ENCODE measurements around the gene FRMD8. TPM values are rescaled to one million over a fixed set of nuclear protein-coding genes. Genes with fewer than 3 reads are reported as not detected.

FRMD8 gene
- polyA plus RNA-seq, 3 donors: 33.7 to 41.2 (median 35.4) TPM

- Histone ChIP-seq H3K79me2 (ENCODE audit: insufficient read depth, low read length) (peaks cover 85% of the 10 kb centered on the region), H3K4me1 (ENCODE audit: control insufficient read depth in 1 of 2, insufficient read depth in 2 of 2, low read length in 2 of 2) (peaks cover 62 to 93% of the 10 kb centered on the region in 2 donors), H3K9ac (ENCODE audit: insufficient read depth, low read length, poor library complexity, severe bottlenecking) (no peak overlapping the region), H3K27me3 (ENCODE audit: control insufficient read depth in 2 of 2, insufficient read depth in 2 of 2, low read length in 2 of 2) (no peaks in the 10 kb centered on the region), H3K4me2 (replicated peaks; ENCODE audit: extremely low read depth, low read length, poor library complexity, severe bottlenecking) (peak overlapping the region; percentile 47), H3K9me3 (replicated peaks in 1 of 2; ENCODE audit: control insufficient read depth in 1 of 2, insufficient read depth in 1 of 2, low read length in 2 of 2) (no peaks in the 10 kb centered on the region), H4K20me1 (ENCODE audit: insufficient read depth, low read length) (peaks cover 100% of the 10 kb centered on the region), H3K36me3 (replicated peaks in 1 of 2; ENCODE audit: control insufficient read depth in 1 of 2, insufficient read depth in 2 of 2, low read length in 2 of 2) (peaks cover 51 to 71% of the 10 kb centered on the region in 2 donors), H3K27ac (ENCODE audit: low read depth in 1 of 2, low read length in 2 of 2) (peak overlapping the region in 1 of 2 donors; percentile 6), H2AFZ (ENCODE audit: insufficient read depth, low read depth, low read length, poor library complexity, severe bottlenecking) (no peak overlapping the region), H3K4me3 (replicated peaks in 1 of 3; ENCODE audit: low read depth in 2 of 3, low read length in 3 of 3) (peak overlapping the region in 2 of 3 experiments; percentile 6 to 64)
- TF ChIP-seq, protein P1, sequence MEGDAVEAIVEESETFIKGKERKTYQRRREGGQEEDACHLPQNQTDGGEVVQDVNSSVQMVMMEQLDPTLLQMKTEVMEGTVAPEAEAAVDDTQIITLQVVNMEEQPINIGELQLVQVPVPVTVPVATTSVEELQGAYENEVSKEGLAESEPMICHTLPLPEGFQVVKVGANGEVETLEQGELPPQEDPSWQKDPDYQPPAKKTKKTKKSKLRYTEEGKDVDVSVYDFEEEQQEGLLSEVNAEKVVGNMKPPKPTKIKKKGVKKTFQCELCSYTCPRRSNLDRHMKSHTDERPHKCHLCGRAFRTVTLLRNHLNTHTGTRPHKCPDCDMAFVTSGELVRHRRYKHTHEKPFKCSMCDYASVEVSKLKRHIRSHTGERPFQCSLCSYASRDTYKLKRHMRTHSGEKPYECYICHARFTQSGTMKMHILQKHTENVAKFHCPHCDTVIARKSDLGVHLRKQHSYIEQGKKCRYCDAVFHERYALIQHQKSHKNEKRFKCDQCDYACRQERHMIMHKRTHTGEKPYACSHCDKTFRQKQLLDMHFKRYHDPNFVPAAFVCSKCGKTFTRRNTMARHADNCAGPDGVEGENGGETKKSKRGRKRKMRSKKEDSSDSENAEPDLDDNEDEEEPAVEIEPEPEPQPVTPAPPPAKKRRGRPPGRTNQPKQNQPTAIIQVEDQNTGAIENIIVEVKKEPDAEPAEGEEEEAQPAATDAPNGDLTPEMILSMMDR (IDR thresholded peaks at IDR 0.05): no peak
- intact Hi-C loops (cut with micrococcal nuclease): no loop called here
- peaks cover 0 to 3% (median 0%) of the 10 kb centered on the region in 3 donors for H3K27me3 Mint-ChIP-seq (ENCODE audit: low read depth in 3 of 3)
- DNase-seq: no peak
- 95% methylated on average over 10 of the region's 14 CpGs for WGBS (ENCODE audit: insufficient coverage)
- H3K4me3 Mint-ChIP-seq: peak overlapping the region; percentile 39 to 67
- H3K4me1 Mint-ChIP-seq: peaks cover 91% of the 10 kb centered on the region
- H3K27ac Mint-ChIP-seq: peak overlapping the region in 1 of 7 donors; percentile 68
- no peaks in the 10 kb centered on the region for H3K9me3 Mint-ChIP-seq
- peaks cover 85 to 90% of the 10 kb centered on the region in 2 donors for H3K36me3 Mint-ChIP-seq
Observed at GRCh38 chr11:65437436-65438227, 51.2 kb downstream of the FRMD8 start.

DNA sequence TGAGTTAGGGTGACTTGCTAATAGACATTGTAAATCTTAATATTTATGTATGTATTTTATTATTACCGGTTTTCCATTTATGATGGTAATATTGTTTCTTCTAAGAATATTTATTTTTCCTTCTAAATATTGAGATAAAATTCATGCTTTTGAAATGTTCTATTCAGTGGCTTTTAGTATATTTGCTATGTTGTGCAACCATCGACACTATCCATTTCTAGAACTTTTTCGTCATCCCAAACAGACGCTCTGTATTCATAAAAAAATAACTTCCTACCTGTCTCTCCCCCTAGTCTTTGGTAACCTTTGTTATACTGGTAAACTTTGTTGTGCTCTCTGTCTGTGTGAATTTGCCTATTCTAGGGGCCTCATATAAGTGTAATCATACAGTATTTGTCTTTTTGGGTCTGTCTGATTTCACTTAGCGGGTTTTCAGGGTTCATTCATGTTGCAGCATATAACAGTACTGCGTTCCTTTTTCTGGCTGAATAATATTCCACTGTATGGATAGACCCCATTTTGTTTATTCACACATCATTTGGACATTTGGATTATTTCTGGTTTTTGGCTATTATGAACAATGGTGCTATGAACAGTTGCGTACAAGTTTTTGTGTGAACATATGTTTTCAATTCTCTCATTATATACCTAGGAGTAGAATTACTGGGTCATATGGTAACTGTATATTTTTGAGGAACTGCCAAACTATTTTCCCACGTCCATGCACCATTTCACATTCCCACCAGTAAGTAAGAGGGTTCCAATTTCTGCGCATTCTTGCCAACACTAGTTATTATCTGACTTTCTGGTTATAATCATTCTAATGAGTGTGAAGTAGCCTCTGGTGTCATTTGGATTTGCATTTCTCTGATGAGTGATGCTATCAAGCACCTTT lies 52.1 kb downstream of the FRMD8 start:
- Histone ChIP-seq H3K4me3 (replicated peaks in 1 of 3; ENCODE audit: low read depth in 2 of 3, low read length in 3 of 3) (peak overlapping the region in 2 of 3 experiments; percentile 4 to 64), H4K20me1 (ENCODE audit: insufficient read depth, low read length) (peaks cover 100% of the 10 kb centered on the region), H3K27me3 (ENCODE audit: control insufficient read depth in 2 of 2, insufficient read depth in 2 of 2, low read length in 2 of 2) (no peaks in the 10 kb centered on the region), H3K4me2 (replicated peaks; ENCODE audit: extremely low read depth, low read length, poor library complexity, severe bottlenecking) (peak overlapping the region; percentile 59), H3K9me3 (replicated peaks in 1 of 2; ENCODE audit: control insufficient read depth in 1 of 2, insufficient read depth in 1 of 2, low read length in 2 of 2) (no peaks in the 10 kb centered on the region), H3K27ac (ENCODE audit: low read depth in 1 of 2, low read length in 2 of 2) (no peak overlapping the region), H2AFZ (ENCODE audit: insufficient read depth, low read depth, low read length, poor library complexity, severe bottlenecking) (no peak overlapping the region), H3K4me1 (ENCODE audit: control insufficient read depth in 1 of 2, insufficient read depth in 2 of 2, low read length in 2 of 2) (peaks cover 66 to 92% of the 10 kb centered on the region in 2 donors), H3K9ac (ENCODE audit: insufficient read depth, low read length, poor library complexity, severe bottlenecking) (no peak overlapping the region), H3K36me3 (replicated peaks in 1 of 2; ENCODE audit: control insufficient read depth in 1 of 2, insufficient read depth in 2 of 2, low read length in 2 of 2) (peaks cover 49 to 71% of the 10 kb centered on the region in 2 donors), H3K79me2 (ENCODE audit: insufficient read depth, low read length) (peaks cover 80% of the 10 kb centered on the region)
- intact Hi-C loops (cut with micrococcal nuclease): no loop called here
- WGBS (ENCODE audit: insufficient coverage): no CpG with 5 or more reads among the region's 9 CpGs
- Mint-ChIP-seq H3K27ac (peak overlapping the region in 4 of 7 donors; percentile 38 to 94 (median 76)), H3K36me3 (peaks cover 84 to 89% of the 10 kb centered on the region in 2 donors), H3K4me1 (peaks cover 91% of the 10 kb centered on the region), H3K4me3 (peak overlapping the region; percentile 54 to 76), H3K9me3 (no peaks in the 10 kb centered on the region), H3K27me3 (ENCODE audit: low read depth in 3 of 3) (peaks cover 0 to 3% (median 0%) of the 10 kb centered on the region in 3 donors)
- DNase-seq: no peak
- TF ChIP-seq, protein P1 (IDR thresholded peaks at IDR 0.05): no peak

All from CD14-positive monocyte (primary cell).